Measurements from ENCODE around the gene P2RX1. TPM values are rescaled to one million over a fixed set of nuclear protein-coding genes. Genes with fewer than 3 reads are reported as not detected.

P2RX1 gene
- 0.03 TPM in 1 of 5 replicates, not detected in the others for total RNA-seq (2022; extraction: Qiagen RNA extraction; ENCODE audit: low read depth)

GRCh38 chr17:3915995-3916696 is at the start of gene P2RX1:
Gene P2RX1, minus strand, starts transcription at chr17:3916465. Its CDS starts 240 bp downstream, at chr17:3916225.

DNA sequence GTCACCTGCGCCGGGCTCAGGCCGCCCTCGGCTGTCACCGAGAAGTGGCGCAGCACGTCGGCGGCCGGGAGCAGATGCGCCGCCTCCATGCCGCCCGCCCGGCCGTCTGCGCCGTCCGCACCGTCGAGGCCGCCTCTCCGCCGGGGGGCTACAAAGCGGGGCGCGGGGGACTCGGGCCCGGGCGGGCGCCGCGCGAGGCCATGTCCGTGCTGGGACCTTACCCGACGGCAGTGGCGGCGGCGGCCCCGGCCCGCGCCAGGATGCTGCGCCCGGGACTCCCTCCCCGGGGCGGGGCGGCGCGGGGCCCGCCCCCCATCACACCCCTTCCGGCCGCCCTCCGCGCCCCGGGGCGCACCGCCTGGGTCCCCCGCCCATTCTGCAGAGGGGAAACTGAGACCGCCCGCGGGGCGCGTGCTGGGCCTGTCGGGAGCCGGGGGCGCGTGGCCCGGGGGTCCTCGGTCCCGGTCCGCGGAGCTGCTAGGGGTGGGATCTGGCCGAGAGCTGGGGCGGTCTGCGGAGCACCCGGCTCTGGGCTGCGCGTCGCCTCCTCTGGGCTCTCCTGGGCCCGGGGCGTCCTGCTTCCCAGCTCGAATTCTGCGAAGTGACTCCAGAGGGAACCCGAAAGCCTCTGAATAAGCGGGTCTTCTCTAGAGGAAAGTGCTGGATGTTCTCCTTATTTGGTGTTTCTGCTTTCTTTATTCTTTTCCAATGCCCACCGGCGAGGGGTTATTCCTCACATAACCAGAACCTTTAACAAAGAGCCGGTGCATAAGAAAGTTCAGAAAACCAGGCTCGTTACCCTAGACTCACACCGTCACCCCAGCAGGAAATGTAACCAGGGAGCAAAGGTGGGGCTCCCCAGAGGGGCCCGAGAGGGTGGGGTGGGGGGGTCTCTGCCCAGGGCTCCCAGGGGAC is 48.2 kb upstream of the P2RX1 start, which contains the start of gene ATP2A3:
TSS of gene ATP2A3 (minus strand) at position 235 of the 915 bp plus-strand sequence. CDS start at position 89, 146 bp downstream.

GRCh38 chr17:3893003-3893719 is 23.1 kb downstream of the P2RX1 start, which contains the start of gene CAMKK1:
Gene CAMKK1, minus strand, starts transcription at chr17:3893053. Its CDS starts 7,366 bp downstream, at chr17:3885687.

Other genes starting within 250 kb of the P2RX1 start
- 257 to 327 TPM (median 309 TPM) in 5 replicates for gene TAX1BP3, start 247.9 kb downstream of the P2RX1 start, total RNA-seq (2022; extraction: Qiagen RNA extraction; ENCODE audit: low read depth)
- 118 to 170 TPM (median 161 TPM) in 5 replicates for gene EMC6, start 247.7 kb downstream of the P2RX1 start, total RNA-seq (2022; extraction: Qiagen RNA extraction; ENCODE audit: low read depth)
- gene P2RX5, start 220.3 kb downstream of the P2RX1 start, total RNA-seq (2022; extraction: Qiagen RNA extraction; ENCODE audit: low read depth) = 15.8 to 26.5 TPM (median 23.2 TPM) in 5 replicates
- gene HASPIN, start 192.6 kb downstream of the P2RX1 start, total RNA-seq (2022; extraction: Qiagen RNA extraction; ENCODE audit: low read depth) = 13.5 to 15.9 TPM (median 14.0 TPM) in 5 replicates
- 88.2 to 98.4 TPM (median 97.4 TPM) in 5 replicates for gene ITGAE, start 115.3 kb downstream of the P2RX1 start, total RNA-seq (2022; extraction: Qiagen RNA extraction; ENCODE audit: low read depth)
- gene NCBP3, start 70.2 kb downstream of the P2RX1 start, total RNA-seq (2022; extraction: Qiagen RNA extraction; ENCODE audit: low read depth) = 28.5 to 34.7 TPM (median 31.2 TPM) in 5 replicates
- gene CAMKK1, start 23.4 kb downstream of the P2RX1 start, total RNA-seq (2022; extraction: Qiagen RNA extraction; ENCODE audit: low read depth) = 14.9 to 16.2 TPM (median 15.7 TPM) in 5 replicates
- 3.6 to 5.4 TPM (median 4.3 TPM) in 5 replicates for gene ATP2A3, start 48.0 kb upstream of the P2RX1 start, total RNA-seq (2022; extraction: Qiagen RNA extraction; ENCODE audit: low read depth)
- gene ZZEF1, start 226.6 kb upstream of the P2RX1 start, total RNA-seq (2022; extraction: Qiagen RNA extraction; ENCODE audit: low read depth) = 11.5 to 15.8 TPM (median 14.6 TPM) in 5 replicates
- 15.3 to 18.2 TPM (median 16.3 TPM) in 5 replicates for gene CYB5D2, start 226.7 kb upstream of the P2RX1 start, total RNA-seq (2022; extraction: Qiagen RNA extraction; ENCODE audit: low read depth)